H1 (cell line): ENCODE data around the gene GIMD1. TPM values are rescaled to one million over a fixed set of nuclear protein-coding genes. Genes with fewer than 3 reads are reported as not detected.
A peak's percentile ranks its signal among the peaks of the same experiment; 100 is the strongest.

Experiments
- EP300 ChIP-seq, 2 experiments: IDR thresholded peaks; 1 replicate in 1 of 2; 2 replicates in 1 of 2; pipeline ENCODE4 v1.6.1; 2011 to 2012; ENCODE audit warnings: low read depth in 2 of 2, low read length in 2 of 2, mild to moderate bottlenecking in 2 of 2, borderline replicate concordance in 1 of 2, inconsistent platforms in 1 of 2, moderate library complexity in 1 of 2
- KDM5A ChIP-seq: fragments of 200-600 bp; IDR thresholded peaks from 2 replicates; pipeline ENCODE4 v1.7.1; 2012; ENCODE audit warnings: mild to moderate bottlenecking, low read length, inconsistent platforms, mixed read lengths
- NRF1 ChIP-seq: IDR thresholded peaks from 2 replicates; pipeline ENCODE4 v1.6.1; 2011; ENCODE audit warnings: mild to moderate bottlenecking, low read depth, low read length, improper control_type of control experiment
- SP2 ChIP-seq: IDR thresholded peaks from 2 replicates; pipeline ENCODE4 v1.6.1; 2012; ENCODE audit warnings: mild to moderate bottlenecking, low read length, inconsistent platforms
- polyA plus RNA-seq, 7 experiments: library from polyadenylated mRNA; depleted of rRNA in 3 of 7; stranded (reverse) in 5 of 7; unstranded in 2 of 7; fragments of >200 nt in 5 of 7; fragments of 200-250 nt in 2 of 7; gene quantifications; 1 replicate in 5 of 7; 2 replicates in 1 of 7; 4 replicates in 1 of 7; pipeline versions ENCODE4 v1.2.1 to v1.2.3, GENCODE V29; 2011 to 2013; ENCODE audit warnings: missing spikeins in 2 of 7, mixed read lengths in 2 of 7
- total RNA-seq: library from RNA; stranded (reverse); fragmentation: NEBNext Ultra II Directional; extraction: Animal tissue kit (Norgen Biotek cat#: 25700); gene quantifications from 2 replicates; pipeline ENCODE4 v1.2.1, GENCODE V29; 2021

Gene GIMD1
- total and polyA plus RNA-seq, 2 of the 8 experiments (the other 6 are each of a cell fraction or from before 2014, with no cell fraction given), result not detected

- TF ChIP-seq EP300 (IDR thresholded peaks at IDR 0.05; ENCODE audit: borderline replicate concordance in 1 of 2, low read depth in 2 of 2, low read length in 2 of 2) (no peak), NRF1 (no peak), KDM5A (peak; percentile 88), SP2 (no peak)
- TF ChIP-seq, all 59 proteins: peak for 18
Measured at GRCh38 chr4:106315968-106316772, 52.4 kb downstream of the GIMD1 start, which contains the start of the genes AIMP1 and TBCK (continued).
